HCT116 (cell line): ENCODE data around the gene TNNT2. TPM values are rescaled to one million over a fixed set of nuclear protein-coding genes. Genes with fewer than 3 reads are reported as not detected.

Experiments used
- ATAC-seq: fragments of 200-7000 bp; cut with Tn5 transposase; 2 replicates; pipeline ENCODE4 v1.9.1; 2020; ENCODE audit warnings: mild to moderate bottlenecking, moderate library complexity
- BruUV-seq: library from RNA; stranded (reverse); fragments of 400-500 nt; replicated peaks from 2 replicates; lab custom pipeline; 2021; lab: Mats Ljungman, UMichigan
- CTCF ChIA-PET: fragments of 300-600 bp; sonication (Branson Sonifier 250); formaldehyde crosslinking; loops from one replicate; lab custom pipeline; 2021; ENCODE audit warnings: antibody characterized with exemption; lab: Charles Lee
- POLR2A ChIA-PET: fragments of 300-600, 350-600 bp; sonication (Branson Sonifier 250); formaldehyde crosslinking; loops from one replicate; lab custom pipeline; 2021; ENCODE audit warnings: antibody characterized with exemption; lab: Charles Lee
- RAD21 ChIA-PET, 2 experiments: fragments of 300-600 bp; sonication (Branson Sonifier 250); formaldehyde crosslinking; loops; one replicate each; lab custom pipeline; 2023; ENCODE audit warnings: low total read pairs in 2 of 2; ENCODE audit not compliant: uncharacterized antibody in 2 of 2, unreplicated experiment in 2 of 2, low non-redundant PET in 1 of 2; lab: Charles Lee
- DNase-seq: peaks from one replicate; pipeline ENCODE4 v3.0.0-alpha.2; 2010; ENCODE audit warnings: low read depth, low spot score
- H2AFZ ChIP-seq: fragments of 200-600 bp; shearing (Covaris generic), sonication (generic); 2 replicates; pipeline ENCODE4 v1.6.1; 2017; ENCODE audit warnings: low read depth, mixed run types, mixed read lengths, antibody characterized with exemption, low read length; ENCODE audit not compliant: poor library complexity, severe bottlenecking
- H3K27ac ChIP-seq: 2 replicates; pipeline ENCODE4 v1.5.1; 2012; ENCODE audit warnings: low read depth, low read length
- H3K27me3 ChIP-seq: fragments of 200-600 bp; sonication (generic); 2 replicates; pipeline ENCODE4 v1.6.1; 2016; ENCODE audit warnings: mixed run types, low read length, mixed read lengths; ENCODE audit not compliant: insufficient read depth
- H3K36me3 ChIP-seq, 2 experiments: fragments of 200-500 bp in 1 of 2; fragments of 200-600 bp in 1 of 2; sonication (Bioruptor generic) in 1 of 2; sonication (generic) in 1 of 2; 2 replicates each; pipeline versions ENCODE4 v1.5.1 to v1.6.1; 2014 to 2016; ENCODE audit warnings: low read length in 2 of 2, inconsistent platforms in 1 of 2, mixed read lengths in 1 of 2, mixed run types in 1 of 2; ENCODE audit not compliant: insufficient read depth in 2 of 2, control insufficient read depth in 1 of 2
- H3K4me1 ChIP-seq, 2 experiments: fragments of 200-600 bp in 1 of 2; sonication (generic) in 1 of 2; 2 replicates each; pipeline versions ENCODE4 v1.5.1 to v1.6.1; 2012 to 2017; ENCODE audit warnings: low read length in 2 of 2, inconsistent platforms in 1 of 2, mild to moderate bottlenecking in 1 of 2, mixed read lengths in 1 of 2, mixed run types in 1 of 2, moderate library complexity in 1 of 2; ENCODE audit not compliant: insufficient read depth in 2 of 2, control insufficient read depth in 1 of 2
- H3K4me2 ChIP-seq: fragments of 200-600 bp; sonication (generic); 2 replicates; pipeline ENCODE4 v1.6.1; 2017; ENCODE audit warnings: mixed run types, low read length, mixed read lengths
- H3K4me3 ChIP-seq, 2 experiments: fragments of 200-600 bp in 1 of 2; sonication (generic) in 1 of 2; replicated peaks in 1 of 2; 2 replicates each; pipeline ENCODE4 v1.5.1; 2011 to 2016; ENCODE audit warnings: low read length in 2 of 2, control low read depth in 1 of 2, low read depth in 1 of 2, mild to moderate bottlenecking in 1 of 2, mixed read lengths in 1 of 2, mixed run types in 1 of 2
- H3K79me2 ChIP-seq: fragments of 200-600 bp; sonication (generic); 2 replicates; pipeline ENCODE4 v1.6.1; 2017; ENCODE audit warnings: mild to moderate bottlenecking, mixed run types, low read length, moderate library complexity, mixed read lengths; ENCODE audit not compliant: insufficient read depth
- H3K9ac ChIP-seq: fragments of 200-600 bp; sonication (generic); 2 replicates; pipeline ENCODE4 v1.6.1; 2016; ENCODE audit warnings: low read length, mixed read lengths
- H3K9me2 ChIP-seq: fragments of 200-600 bp; sonication (generic), shearing (Covaris generic); 2 replicates; pipeline ENCODE4 v1.6.1; 2017; ENCODE audit warnings: mixed run types, mild to moderate bottlenecking, moderate library complexity; ENCODE audit not compliant: insufficient read depth
- H3K9me3 ChIP-seq, 2 experiments: fragments of 200-500 bp in 1 of 2; fragments of 200-600 bp in 1 of 2; sonication (Bioruptor generic) in 1 of 2; sonication (generic) in 1 of 2; 2 replicates each; pipeline ENCODE4 v1.6.1; 2014 to 2017; ENCODE audit warnings: low read length in 2 of 2, mixed read lengths in 2 of 2, inconsistent platforms in 1 of 2, low read depth in 1 of 2, mild to moderate bottlenecking in 1 of 2, mixed run types in 1 of 2, moderate library complexity in 1 of 2; ENCODE audit not compliant: control insufficient read depth in 1 of 2, insufficient read depth in 1 of 2
- H4K20me1 ChIP-seq: fragments of 200-600 bp; sonication (generic), shearing (Covaris generic); 2 replicates; pipeline ENCODE4 v1.6.1; 2017; ENCODE audit warnings: mixed run types, mild to moderate bottlenecking, moderate library complexity; ENCODE audit not compliant: insufficient read depth
- EZH2 ChIP-seq: fragments of 200-600 bp; sonication (generic); IDR thresholded peaks from 2 replicates; pipeline ENCODE4 v1.6.1; 2017; ENCODE audit warnings: antibody characterized with exemption, mixed run types
- JUND ChIP-seq: IDR thresholded peaks from 2 replicates; pipeline ENCODE4 v1.6.1; 2012
- MAX ChIP-seq: IDR thresholded peaks from 2 replicates; pipeline ENCODE4 v1.6.1; 2012
- RAD21 ChIP-seq: IDR thresholded peaks from 2 replicates; pipeline ENCODE4 v1.6.1; 2012; ENCODE audit warnings: low read depth, mild to moderate bottlenecking
- SP1 ChIP-seq: IDR thresholded peaks from 2 replicates; pipeline ENCODE4 v1.6.1; 2012; ENCODE audit warnings: low read depth
- YY1 ChIP-seq: IDR thresholded peaks from 2 replicates; pipeline ENCODE4 v1.6.1; 2011; ENCODE audit warnings: low read length, low read depth, moderate library complexity, mild to moderate bottlenecking; ENCODE audit not compliant: insufficient replicate concordance; ENCODE audit errors: extremely low read depth
- intact Hi-C: fragments of 100-400 bp; cut with micrococcal nuclease; formaldehyde crosslinking; loops from 2 replicates; pipeline ENCODE4 v1.10.0; 2022
- total RNA-seq: library from RNA; stranded (reverse); gene quantifications from one replicate; pipeline ENCODE4 v1.2.1, GENCODE V29; 2021; ENCODE audit not compliant: unreplicated experiment
- TF ChIP-seq, protein P1 (sequence below), 3 experiments: fragments of 200-600 bp in 1 of 3; sonication (generic) in 1 of 3; IDR thresholded peaks in 2 of 3; conservative IDR thresholded peaks in 1 of 3; 2 replicates each; pipeline ENCODE4 v1.5.1; 2012 to 2017; ENCODE audit warnings: low read depth in 2 of 3, low read length in 2 of 3, antibody characterized with exemption in 1 of 3, borderline replicate concordance in 1 of 3, control low read depth in 1 of 3, mild to moderate bottlenecking in 1 of 3, mixed read lengths in 1 of 3, mixed run types in 1 of 3, moderate library complexity in 1 of 3; ENCODE audit not compliant: insufficient read depth in 1 of 3

The TNNT2 gene
- total RNA-seq, 1 experiment from 2014 or later: 2.0 TPM

DNA sequence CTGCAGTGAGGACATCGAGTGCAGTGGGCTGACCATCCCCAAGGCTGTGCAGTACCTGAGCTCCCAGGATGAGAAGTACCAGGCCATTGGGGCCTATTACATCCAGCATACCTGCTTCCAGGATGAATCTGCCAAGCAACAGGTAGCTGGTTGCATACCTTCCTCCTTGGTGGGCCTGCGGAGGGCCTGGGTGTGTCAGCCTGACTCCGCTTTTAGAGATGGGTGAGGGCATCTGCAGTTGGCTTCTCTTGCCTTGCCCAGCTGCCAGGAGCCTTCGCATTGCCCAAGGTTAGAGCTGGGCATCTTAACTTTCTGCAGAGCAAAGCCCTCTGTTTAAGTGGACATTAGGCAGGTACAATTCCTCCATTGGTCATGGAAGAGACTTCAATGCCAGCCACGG, 60.9 kb downstream of the TNNT2 start (continued):
- TF ChIP-seq, protein P1, sequence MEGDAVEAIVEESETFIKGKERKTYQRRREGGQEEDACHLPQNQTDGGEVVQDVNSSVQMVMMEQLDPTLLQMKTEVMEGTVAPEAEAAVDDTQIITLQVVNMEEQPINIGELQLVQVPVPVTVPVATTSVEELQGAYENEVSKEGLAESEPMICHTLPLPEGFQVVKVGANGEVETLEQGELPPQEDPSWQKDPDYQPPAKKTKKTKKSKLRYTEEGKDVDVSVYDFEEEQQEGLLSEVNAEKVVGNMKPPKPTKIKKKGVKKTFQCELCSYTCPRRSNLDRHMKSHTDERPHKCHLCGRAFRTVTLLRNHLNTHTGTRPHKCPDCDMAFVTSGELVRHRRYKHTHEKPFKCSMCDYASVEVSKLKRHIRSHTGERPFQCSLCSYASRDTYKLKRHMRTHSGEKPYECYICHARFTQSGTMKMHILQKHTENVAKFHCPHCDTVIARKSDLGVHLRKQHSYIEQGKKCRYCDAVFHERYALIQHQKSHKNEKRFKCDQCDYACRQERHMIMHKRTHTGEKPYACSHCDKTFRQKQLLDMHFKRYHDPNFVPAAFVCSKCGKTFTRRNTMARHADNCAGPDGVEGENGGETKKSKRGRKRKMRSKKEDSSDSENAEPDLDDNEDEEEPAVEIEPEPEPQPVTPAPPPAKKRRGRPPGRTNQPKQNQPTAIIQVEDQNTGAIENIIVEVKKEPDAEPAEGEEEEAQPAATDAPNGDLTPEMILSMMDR (IDR thresholded peaks at IDR 0.05 in 2 of 3, conservative IDR thresholded peaks at IDR 0.05 in 1 of 3; ENCODE audit: borderline replicate concordance in 1 of 3, insufficient read depth in 1 of 3, low read depth in 2 of 3, low read length in 2 of 3): no peak
- TF ChIP-seq EZH2 (no peak), SP1 (no peak), RAD21 (no peak)

- no peaks in the 10 kb centered on the region for H3K36me3 ChIP-seq
- no peak overlapping the region for H2AFZ ChIP-seq
- POLR2A ChIA-PET: no interaction called here
- H3K79me2 ChIP-seq: no peaks in the 10 kb centered on the region
- H3K4me3 ChIP-seq: no peak overlapping the region
- no peak overlapping the region for H3K27ac ChIP-seq
- BruUV-seq: no TSS peak
- CTCF ChIA-PET: no interaction called here
- H3K9me2 ChIP-seq: no peaks in the 10 kb centered on the region
- H4K20me1 ChIP-seq: no peaks in the 10 kb centered on the region
- H3K4me2 ChIP-seq: no peak overlapping the region
- H3K9me3 ChIP-seq: no peaks in the 10 kb centered on the region
- TF ChIP-seq YY1 (no peak), MAX (no peak), JUND (no peak)
- TF ChIP-seq, all 23 proteins: peak for 0
- intact Hi-C loops: no loop called here
- no peaks in the 10 kb centered on the region for H3K27me3 ChIP-seq
- peaks cover 23 to 42% of the 10 kb centered on the region in 2 experiments for H3K4me1 ChIP-seq
- DNase-seq: no peak
- ATAC-seq: no peak
- RAD21 ChIA-PET: no interaction called here
- H3K9ac ChIP-seq: no peak overlapping the region
These were observed 64.4 kb downstream of the TNNT2 start for GRCh38 chr1:201313086-201313485.
